A673 (cell line): ENCODE results near the gene SLC39A3.

Experiments used
- CTCF ChIP-seq: fragments of 300-800, 200-600 bp; sonication (generic); conservative IDR thresholded peaks from 2 replicates; pipeline ENCODE4 v1.5.1; 2017; ENCODE audit warnings: low read depth, mild to moderate bottlenecking, antibody characterized with exemption, low read length, moderate library complexity, mixed read lengths
- EZH2 ChIP-seq: fragments of 200-600 bp; sonication (generic); IDR thresholded peaks from 2 replicates; pipeline ENCODE4 v1.6.1; 2017; ENCODE audit warnings: borderline replicate concordance, low read depth, mild to moderate bottlenecking, mixed read lengths, antibody characterized with exemption, low read length; ENCODE audit not compliant: poor library complexity, severe bottlenecking

GRCh38 chr19:2759965-2760364, 20.1 kb upstream of the SLC39A3 start:
- TF ChIP-seq CTCF: no peak
- TF ChIP-seq EZH2: no peak
